Kidney (tissue), 14 donors: ENCODE results near the gene FSTL5. TPM values are rescaled to one million over a fixed set of nuclear protein-coding genes. Genes with fewer than 3 reads are reported as not detected.

ENCODE experiments used
- DNase-seq, 5 donors: peaks; one replicate each; pipeline ENCODE4 v3.0.0-alpha.2; 2013 to 2020
- FAIRE-seq: peaks from 2 replicates; lab custom pipeline; 2012; peaks lifted over from hg19 to GRCh38; lab: Jason Lieb, UNC
- H3K27ac ChIP-seq, 2 donors: one replicate each; pipeline ENCODE4 v1.7.0; 2013; ENCODE audit warnings: low read depth in 2 of 2, low read length in 2 of 2, inconsistent platforms in 1 of 2
- H3K27me3 ChIP-seq: one replicate; pipeline ENCODE4 v1.7.1; 2013; ENCODE audit warnings: low read length, inconsistent platforms; ENCODE audit not compliant: control insufficient read depth, insufficient read depth
- H3K36me3 ChIP-seq, 3 donors: one replicate each; pipeline versions ENCODE4 v1.7.0 to v1.7.1; 2013; ENCODE audit warnings: low read length in 3 of 3, control low read depth in 1 of 3, inconsistent platforms in 1 of 3; ENCODE audit not compliant: insufficient read depth in 3 of 3, control insufficient read depth in 2 of 3
- H3K4me1 ChIP-seq, 3 donors: one replicate each; pipeline versions ENCODE4 v1.7.0 to v1.7.1; 2013; ENCODE audit warnings: low read length in 3 of 3, inconsistent platforms in 1 of 3, low read depth in 1 of 3; ENCODE audit not compliant: control insufficient read depth in 2 of 3, insufficient read depth in 2 of 3
- H3K4me3 ChIP-seq, 3 donors: one replicate each; pipeline versions ENCODE4 v1.7.0 to v1.8.1; 2013; ENCODE audit warnings: low read length in 3 of 3, control low read depth in 1 of 3, inconsistent platforms in 1 of 3
- H3K9ac ChIP-seq, 3 donors: one replicate each; pipeline versions ENCODE4 v1.7.0 to v1.7.1; 2013; ENCODE audit warnings: low read length in 3 of 3, control low read depth in 1 of 3, inconsistent platforms in 1 of 3
- H3K9me3 ChIP-seq, 3 donors: one replicate each; pipeline versions ENCODE4 v1.7.0 to v1.7.1; 2013; ENCODE audit warnings: low read length in 3 of 3, control low read depth in 1 of 3, inconsistent platforms in 1 of 3; ENCODE audit not compliant: control insufficient read depth in 2 of 3, insufficient read depth in 1 of 3
- CTCF ChIP-seq: IDR thresholded peaks from 3 replicates; pipeline ENCODE4 v1.5.1; 2012; ENCODE audit warnings: mild to moderate bottlenecking, moderate library complexity, borderline replicate concordance; ENCODE audit not compliant: insufficient read depth; ENCODE audit errors: extremely low read depth
- intact Hi-C: fragments of 100-400 bp; cut with DNase I; formaldehyde crosslinking; loops from one replicate; pipeline ENCODE4 v1.11.1; 2022
- polyA plus RNA-seq: library from polyadenylated mRNA; stranded (reverse); fragments of 350-450 nt; fragmentation: Illumina TruSeq; extraction: RNeasy Lipid Tissue Mini Kit (QIAGEN cat#74804); gene quantifications from one replicate; pipeline ENCODE4 v1.2.3, GENCODE V29; 2014; ENCODE audit warnings: low read depth, low replicate concordance; ENCODE audit not compliant: insufficient read depth
- total RNA-seq: library from RNA; stranded (reverse); fragmentation: NEBNext Ultra II Directional; extraction: Animal tissue kit (Norgen Biotek cat#: 25700); gene quantifications from one replicate; pipeline ENCODE4 v1.2.1, GENCODE V29; 2021
- donor health status: control.
- donor health status: control.
- donor health status: control.
- donor health status: control.
- donor health status: control.
- donor health status: DM: yes; HTN: yes; CAD: no.
- donor health status: Normal renal cell carcinoma (clear cell type).

The FSTL5 gene
- total and polyA plus RNA-seq, 2 donors from 2014 or later, result 0.09 TPM; not detected in 1

- no peak for FAIRE-seq
- no peak for DNase-seq
- no peaks in the 10 kb centered on the region for H3K36me3 ChIP-seq
- no peak overlapping the region for H3K4me3 ChIP-seq
- H3K27me3 ChIP-seq, result no peaks in the 10 kb centered on the region
- no peaks in the 10 kb centered on the region for H3K4me1 ChIP-seq
- intact Hi-C loops, result no loop called here
- H3K27ac ChIP-seq, result no peak overlapping the region
- H3K9me3 ChIP-seq, result no peaks in the 10 kb centered on the region
- no peak overlapping the region for H3K9ac ChIP-seq
- no peak for TF ChIP-seq CTCF
Observed at GRCh38 chr4:161988946-161989345, 174.9 kb downstream of the FSTL5 start.

- DNase-seq, result no peak
- H3K4me3 ChIP-seq, result no peak overlapping the region
- no peaks in the 10 kb centered on the region for H3K9me3 ChIP-seq
- H3K27ac ChIP-seq, result no peak overlapping the region
- intact Hi-C loops, result no loop called here
- no peaks in the 10 kb centered on the region for H3K27me3 ChIP-seq
- no peaks in the 10 kb centered on the region for H3K4me1 ChIP-seq
- no peak for TF ChIP-seq CTCF
- no peak overlapping the region for H3K9ac ChIP-seq
- H3K36me3 ChIP-seq, result no peaks in the 10 kb centered on the region
- no peak for FAIRE-seq
Observed at GRCh38 chr4:161987611-161988010, 176.2 kb downstream of the FSTL5 start.

- intact Hi-C loops, result no loop called here
- DNase-seq (no peak), FAIRE-seq (no peak)
- Histone ChIP-seq H3K4me1 (no peaks in the 10 kb centered on the region), H3K9ac (no peak overlapping the region), H3K27me3 (no peaks in the 10 kb centered on the region), H3K27ac (no peak overlapping the region), H3K9me3 (no peaks in the 10 kb centered on the region), H3K36me3 (no peaks in the 10 kb centered on the region), H3K4me3 (no peak overlapping the region)
- no peak for TF ChIP-seq CTCF
Observed at GRCh38 chr4:161952382-161952781, 211.4 kb downstream of the FSTL5 start.
